HG03439 (cell line): ENCODE data around the gene PNPLA4.

Experiments used
- ATAC-seq: cut with Tn5 transposase; IDR thresholded peaks from one replicate; pipeline ENCODE4 v1.9.1; 2021; ENCODE audit warnings: mild to moderate bottlenecking, moderate library complexity; ENCODE audit not compliant: unreplicated experiment

The PNPLA4 gene

DNA sequence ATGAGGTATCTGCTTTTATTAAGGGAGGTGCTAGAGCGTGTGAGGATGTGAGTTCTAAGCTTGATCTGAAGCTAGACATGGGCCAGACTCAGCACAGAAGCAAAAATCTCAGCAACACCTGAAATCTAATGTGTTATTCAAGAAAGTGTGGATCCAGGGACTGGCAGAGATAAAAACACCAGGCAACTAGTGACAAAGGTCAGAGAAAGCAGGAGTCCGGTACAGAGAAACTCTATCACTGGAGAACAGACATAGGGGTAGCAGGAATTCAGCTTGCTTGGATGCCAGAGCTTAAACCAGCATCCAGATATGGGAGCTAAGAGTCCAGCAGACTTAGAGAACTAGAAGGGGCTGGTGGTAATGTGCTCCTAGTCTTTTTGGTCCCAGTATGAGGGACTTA lies 50.3 kb downstream of the PNPLA4 start:
- ATAC-seq: no peak

DNA sequence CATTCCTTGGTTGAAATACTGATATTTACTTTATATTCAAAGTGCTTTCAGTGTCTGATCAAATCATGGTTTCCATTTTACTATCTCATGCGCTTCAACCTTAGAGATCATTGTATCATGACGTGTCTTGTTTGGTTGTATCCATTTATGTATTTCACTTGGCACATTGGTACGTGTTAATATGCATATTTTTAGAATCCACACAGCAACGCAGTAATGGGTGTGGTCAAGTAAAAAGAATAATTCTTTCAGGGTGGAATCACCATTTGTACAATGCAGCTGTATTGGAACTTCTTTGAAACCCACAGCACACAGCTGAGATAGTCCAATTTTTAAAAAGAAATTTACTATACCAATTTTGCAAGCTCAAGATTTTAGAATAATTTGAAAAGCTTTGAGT lies 55.2 kb downstream of the PNPLA4 start:
- no peak for ATAC-seq

DNA sequence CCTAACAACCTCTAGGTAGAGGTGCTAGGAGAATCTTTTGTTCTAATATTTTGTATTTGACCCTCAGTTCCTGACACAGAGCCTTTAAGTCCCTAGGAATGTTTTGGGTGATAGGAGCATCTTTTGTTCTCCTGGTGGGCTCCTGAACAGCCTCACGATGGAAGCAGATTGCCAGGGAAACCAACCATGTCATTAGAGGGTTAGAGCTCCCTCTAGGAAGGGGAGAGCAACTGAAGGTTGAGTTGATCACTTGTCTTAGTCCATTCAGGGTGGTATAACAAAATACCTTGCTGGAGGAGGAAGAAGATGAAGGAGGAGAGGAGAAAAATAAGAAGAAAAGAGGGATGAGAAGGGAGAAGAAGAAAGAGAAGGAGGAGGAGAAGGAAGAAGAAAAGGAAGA lies 75.0 kb downstream of the PNPLA4 start:
- no peak for ATAC-seq
